NCI-H128 (cell line): ENCODE measurements around the gene TMEM218.
"Not testable (repeated sequence)": the region's sequence is repeated elsewhere in the genome, so short reads cannot be mapped to it uniquely, and the experiment has no call there.

Source experiments
- DNase-seq: peaks from one replicate; lab custom pipeline; 2025; ENCODE audit not compliant: unreplicated experiment; lab: John Stamatoyannopoulos, UW

TMEM218 gene

DNA sequence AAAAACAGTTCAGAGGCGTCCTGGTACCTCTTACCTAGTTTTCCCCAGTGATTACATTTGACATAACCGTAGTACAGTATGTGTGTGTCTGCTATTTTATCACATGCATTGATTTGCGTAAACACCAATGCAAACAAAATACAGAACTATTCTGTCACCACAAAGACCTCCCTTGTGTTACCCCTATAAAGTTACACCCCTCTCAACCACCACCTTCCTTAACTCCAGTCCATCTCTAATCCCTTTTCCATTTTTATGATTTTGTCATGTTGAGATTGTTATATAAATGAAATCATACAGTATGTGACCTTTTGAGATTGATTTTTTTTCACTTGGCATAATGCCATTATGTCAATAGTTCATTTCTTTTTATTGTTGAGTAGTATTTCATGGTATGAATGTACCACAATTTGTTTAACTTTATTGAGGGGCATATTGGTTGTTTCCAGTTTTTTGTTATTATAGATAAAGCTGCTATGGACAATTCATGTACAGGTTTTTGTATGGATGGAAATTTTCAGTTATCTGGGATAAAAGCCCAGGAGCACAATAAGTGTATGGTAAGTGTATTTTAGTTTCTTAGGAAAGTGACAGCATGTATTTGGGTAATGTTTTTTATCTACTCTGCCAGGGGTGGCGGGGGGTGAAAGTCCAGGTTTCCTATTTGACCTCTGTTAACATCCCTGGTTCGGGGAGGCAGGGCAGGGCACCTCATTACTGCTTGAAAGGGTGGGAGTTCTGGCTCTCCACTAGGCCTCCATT lies 54.3 kb downstream of the TMEM218 start:
- DNase-seq = no peak

GRCh38 chr11:125056111-125056510 lies 55.3 kb downstream of the TMEM218 start:
- not testable (repeated sequence) for DNase-seq

DNA sequence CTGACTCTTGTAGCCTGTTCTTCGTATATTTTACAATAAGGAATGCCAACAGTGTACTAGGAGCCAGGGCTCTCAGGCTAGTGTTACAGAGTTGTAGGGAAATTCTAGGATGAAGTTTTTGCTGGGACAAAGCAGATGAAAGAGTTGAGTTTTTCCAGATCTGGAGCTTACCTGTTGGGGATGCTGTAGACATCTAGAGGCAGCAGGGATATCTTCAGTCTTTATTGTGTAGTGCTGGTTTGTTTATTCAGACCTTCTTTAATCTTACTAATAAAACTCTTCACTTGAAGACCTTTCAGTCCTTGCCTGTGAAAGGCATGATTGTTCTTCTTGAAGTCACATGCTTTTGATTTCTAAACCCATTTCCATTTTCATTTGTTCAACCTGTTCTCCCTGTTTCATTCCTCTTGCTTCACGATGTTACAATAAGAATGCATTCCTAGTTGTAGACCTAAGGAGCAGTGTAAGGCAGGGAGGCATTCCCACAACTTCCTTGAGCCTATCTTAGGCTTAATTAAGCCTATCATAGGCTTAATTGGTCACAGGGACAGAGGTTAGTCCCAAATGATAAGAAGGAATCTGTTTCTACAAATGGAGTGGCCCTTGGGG lies 56.2 kb downstream of the TMEM218 start:
- no peak for DNase-seq

DNA sequence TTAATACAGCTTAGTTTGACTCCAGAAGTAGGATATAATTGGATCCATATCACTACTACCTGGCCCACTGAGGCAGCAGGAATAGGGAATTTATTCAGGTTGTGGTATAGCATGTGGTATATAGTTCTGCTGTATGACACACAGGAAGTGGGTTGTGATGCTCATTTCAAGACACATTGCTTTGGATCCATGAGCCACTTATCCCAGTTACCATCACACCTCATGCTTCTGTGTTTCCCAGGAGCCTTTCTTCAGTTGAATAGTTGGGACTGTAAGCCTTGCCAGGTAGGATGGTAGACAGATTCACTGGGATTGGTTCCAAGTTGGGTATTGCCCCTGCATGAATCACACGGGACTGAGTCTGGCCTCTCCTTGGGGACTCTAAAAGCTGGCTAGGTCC lies 58.3 kb downstream of the TMEM218 start:
- no peak for DNase-seq

DNA sequence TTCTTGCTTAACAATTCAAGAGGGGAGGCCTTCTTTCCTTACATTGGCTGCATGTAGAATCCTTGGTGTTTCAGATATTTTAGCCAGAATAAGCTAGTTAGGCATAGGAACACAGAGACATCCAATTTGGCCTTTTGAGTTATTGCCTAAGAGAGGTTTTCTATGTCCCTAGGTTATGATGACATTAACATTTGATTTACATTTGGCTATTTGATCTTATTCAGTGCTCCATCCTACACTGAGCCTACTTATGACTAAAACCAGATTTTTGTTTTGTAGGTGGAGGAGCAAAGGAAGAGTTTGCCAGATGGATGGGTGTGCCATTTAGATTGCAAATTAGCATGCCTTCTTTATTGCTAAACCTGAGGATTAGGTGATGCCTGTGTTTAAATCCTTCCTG lies 59.4 kb downstream of the TMEM218 start:
- DNase-seq = no peak

- DNase-seq = no peak
These were observed 62.1 kb downstream of the TMEM218 start for GRCh38 chr11:125049164-125049792.
